ENCODE data around the gene FRMD1.

DNA sequence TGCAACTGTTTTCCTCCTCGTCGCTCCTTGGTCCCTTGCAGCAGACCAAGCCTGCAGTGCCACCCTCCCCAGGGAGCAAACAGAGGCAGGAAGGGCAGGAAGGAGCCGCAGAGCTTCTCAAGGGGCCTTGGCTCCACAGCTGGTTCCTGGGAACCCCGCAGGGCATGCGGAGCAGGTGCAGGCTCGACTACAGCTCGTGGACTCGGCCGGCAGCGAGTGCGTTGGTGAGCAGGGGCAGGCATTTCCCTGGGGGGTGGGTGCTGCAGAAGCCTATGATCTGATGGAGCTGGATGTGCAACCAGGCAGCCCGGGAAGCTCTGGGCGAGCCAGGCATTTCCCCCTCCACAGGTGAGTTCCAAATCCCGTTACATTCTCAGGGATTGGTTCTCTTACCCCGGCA lies 37.1 kb downstream of the FRMD1 start:
- TF ChIP-seq, protein P1, sequence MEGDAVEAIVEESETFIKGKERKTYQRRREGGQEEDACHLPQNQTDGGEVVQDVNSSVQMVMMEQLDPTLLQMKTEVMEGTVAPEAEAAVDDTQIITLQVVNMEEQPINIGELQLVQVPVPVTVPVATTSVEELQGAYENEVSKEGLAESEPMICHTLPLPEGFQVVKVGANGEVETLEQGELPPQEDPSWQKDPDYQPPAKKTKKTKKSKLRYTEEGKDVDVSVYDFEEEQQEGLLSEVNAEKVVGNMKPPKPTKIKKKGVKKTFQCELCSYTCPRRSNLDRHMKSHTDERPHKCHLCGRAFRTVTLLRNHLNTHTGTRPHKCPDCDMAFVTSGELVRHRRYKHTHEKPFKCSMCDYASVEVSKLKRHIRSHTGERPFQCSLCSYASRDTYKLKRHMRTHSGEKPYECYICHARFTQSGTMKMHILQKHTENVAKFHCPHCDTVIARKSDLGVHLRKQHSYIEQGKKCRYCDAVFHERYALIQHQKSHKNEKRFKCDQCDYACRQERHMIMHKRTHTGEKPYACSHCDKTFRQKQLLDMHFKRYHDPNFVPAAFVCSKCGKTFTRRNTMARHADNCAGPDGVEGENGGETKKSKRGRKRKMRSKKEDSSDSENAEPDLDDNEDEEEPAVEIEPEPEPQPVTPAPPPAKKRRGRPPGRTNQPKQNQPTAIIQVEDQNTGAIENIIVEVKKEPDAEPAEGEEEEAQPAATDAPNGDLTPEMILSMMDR (IDR thresholded peaks at IDR 0.05), result no peak
- TF ChIP-seq POLR2A (IDR thresholded peaks at IDR 0.05), result no peak
